GM18867 (cell line): ENCODE measurements around the gene NARF.
"Not testable (repeated sequence)": the region's sequence is repeated elsewhere in the genome, so short reads cannot be mapped to it uniquely, and the experiment has no call there.

Source experiments
- ATAC-seq: cut with Tn5 transposase; IDR thresholded peaks from one replicate; pipeline ENCODE4 v1.9.1; 2021; ENCODE audit warnings: mild to moderate bottlenecking, moderate library complexity; ENCODE audit not compliant: unreplicated experiment

NARF gene

GRCh38 chr17:82529914-82530300 is 71.4 kb downstream of the NARF start:
- ATAC-seq = no peak

DNA sequence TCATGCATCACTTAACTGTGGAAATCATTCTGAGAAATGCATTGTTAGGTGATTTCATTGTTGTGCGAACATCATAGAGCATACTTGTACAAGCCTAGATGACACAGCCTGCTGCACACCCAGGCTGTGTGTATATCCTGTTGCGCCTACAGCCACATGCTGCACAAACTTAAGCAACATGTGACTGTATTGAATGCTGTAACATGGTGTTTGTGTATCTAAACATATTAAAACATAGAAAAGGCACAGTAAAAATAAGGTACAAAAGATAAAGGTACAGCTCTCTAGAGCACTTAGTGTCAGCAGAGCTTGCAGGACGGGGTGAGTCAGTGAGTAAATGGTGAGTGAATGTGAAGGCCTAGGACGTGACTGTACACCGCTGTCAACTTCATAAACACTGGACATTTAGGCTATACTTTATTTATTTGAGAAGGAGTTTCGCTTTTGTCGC is 72.9 kb downstream of the NARF start:
- ATAC-seq = no peak

GRCh38 chr17:82534401-82534812 is 75.9 kb downstream of the NARF start:
- ATAC-seq = no peak

DNA sequence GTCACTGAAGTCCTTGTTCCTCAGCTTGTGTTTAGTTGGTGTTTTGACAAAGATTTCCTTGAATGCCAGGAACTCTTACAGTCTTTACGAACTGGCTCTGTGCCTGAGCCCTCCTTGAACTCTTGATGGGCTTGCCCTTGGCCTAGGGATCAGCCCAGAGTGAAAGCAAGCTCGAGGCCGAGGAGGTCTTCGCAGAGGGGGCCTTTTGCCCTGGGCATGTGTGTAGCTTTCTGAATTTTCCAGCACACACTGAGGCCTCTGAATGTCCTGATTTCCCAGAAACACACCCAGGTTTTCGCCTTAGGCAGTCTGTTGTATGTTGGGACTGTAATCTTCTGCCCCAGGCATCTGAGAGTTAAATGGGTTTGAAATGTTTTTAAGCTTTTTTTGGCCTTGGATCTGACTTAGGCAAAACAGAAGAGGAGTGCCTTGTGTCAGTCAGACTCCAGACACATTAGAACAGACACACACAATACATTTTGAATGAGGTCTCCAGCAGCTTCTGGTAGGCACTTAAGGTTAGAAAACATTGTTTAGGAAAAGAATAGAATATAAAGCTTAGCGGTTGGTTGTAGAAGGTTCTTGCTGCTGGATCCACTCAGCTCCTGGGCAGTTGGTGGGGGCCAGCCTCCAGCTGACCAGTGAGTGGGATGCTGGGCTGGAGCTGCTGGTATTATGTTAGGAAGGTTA is 78.1 kb downstream of the NARF start:
- ATAC-seq = no peak

GRCh38 chr17:82537228-82537627 is 78.7 kb downstream of the NARF start:
- ATAC-seq = not testable (repeated sequence)

- not testable (repeated sequence) for ATAC-seq
Observed at GRCh38 chr17:82539076-82539475, 80.5 kb downstream of the NARF start.
